Measurements from ENCODE around the gene DIP2C.
"Not testable (repeated sequence)": the region's sequence is repeated elsewhere in the genome, so short reads cannot be mapped to it uniquely, and the experiment has no call there.

The DIP2C gene

GRCh38 chr10:659688-660141 is 29.8 kb downstream of the DIP2C start:
- no peak for DNase-seq (ENCODE audit: low spot score)

GRCh38 chr10:657816-658350 is 31.6 kb downstream of the DIP2C start:
- DNase-seq (ENCODE audit: low spot score) = not testable (repeated sequence)

GRCh38 chr10:656883-657282 is 32.6 kb downstream of the DIP2C start:
- DNase-seq (ENCODE audit: low spot score) = no peak

- DNase-seq (ENCODE audit: low spot score) = no peak
Observed at GRCh38 chr10:655184-655583, 34.3 kb downstream of the DIP2C start.

- no peak for DNase-seq (ENCODE audit: low spot score)
Observed at GRCh38 chr10:654647-654996, 34.8 kb downstream of the DIP2C start.

GRCh38 chr10:653991-654646 is 35.3 kb downstream of the DIP2C start:
- DNase-seq (ENCODE audit: low spot score) = no peak

GRCh38 chr10:652832-653459 is 36.5 kb downstream of the DIP2C start:
- not testable (repeated sequence) for DNase-seq (ENCODE audit: low spot score)

- DNase-seq (ENCODE audit: low spot score) = no peak
Observed at GRCh38 chr10:652233-652632, 37.2 kb downstream of the DIP2C start.

- no peak for DNase-seq (ENCODE audit: low spot score)
Observed at GRCh38 chr10:651692-652091, 37.8 kb downstream of the DIP2C start.

GRCh38 chr10:650886-651615 is 38.4 kb downstream of the DIP2C start:
- no peak for DNase-seq (ENCODE audit: low spot score)

- no peak for DNase-seq (ENCODE audit: low spot score)
Observed at GRCh38 chr10:650441-650851, 39.0 kb downstream of the DIP2C start.

GRCh38 chr10:649798-650440 is 39.5 kb downstream of the DIP2C start:
- DNase-seq (ENCODE audit: low spot score) = no peak

- DNase-seq (ENCODE audit: low spot score) = no peak
Observed at GRCh38 chr10:649445-649797, 40.0 kb downstream of the DIP2C start.

GRCh38 chr10:647019-647418 is 42.4 kb downstream of the DIP2C start:
- DNase-seq (ENCODE audit: low spot score) = not testable (repeated sequence)

- no peak for DNase-seq (ENCODE audit: low spot score)
Observed at GRCh38 chr10:646118-646524, 43.3 kb downstream of the DIP2C start.

- no peak for DNase-seq (ENCODE audit: low spot score)
Observed at GRCh38 chr10:644943-645334, 44.5 kb downstream of the DIP2C start.

- DNase-seq (ENCODE audit: low spot score) = no peak
Observed at GRCh38 chr10:644076-644942, 45.2 kb downstream of the DIP2C start.

GRCh38 chr10:642186-642890 is 47.1 kb downstream of the DIP2C start:
- no peak for DNase-seq (ENCODE audit: low spot score)

- DNase-seq (ENCODE audit: low spot score) = no peak
Observed at GRCh38 chr10:641149-642010, 48.1 kb downstream of the DIP2C start.

GRCh38 chr10:640673-641045 is 48.8 kb downstream of the DIP2C start:
- DNase-seq (ENCODE audit: low spot score) = no peak
